ENCODE data around the gene RAET1L.
"Not testable (repeated sequence)": the region's sequence is repeated elsewhere in the genome, so short reads cannot be mapped to it uniquely, and the experiment has no call there.

RAET1L gene

GRCh38 chr6:150001295-150002008, 23.9 kb downstream of the RAET1L start:
- no peak for DNase-seq (ENCODE audit: extremely low spot score, insufficient read length, low read depth)
- FAIRE-seq, result peak; percentile 98

- FAIRE-seq (peak; percentile 5), DNase-seq (ENCODE audit: extremely low spot score, insufficient read length, low read depth) (no peak)
These were observed 25.7 kb downstream of the RAET1L start for GRCh38 chr6:149999636-150000035.

GRCh38 chr6:149995971-149996370, 29.4 kb downstream of the RAET1L start:
- DNase-seq (ENCODE audit: extremely low spot score, insufficient read length, low read depth), result no peak
- no peak for FAIRE-seq

GRCh38 chr6:149995235-149995750, 30.0 kb downstream of the RAET1L start:
- FAIRE-seq, result no peak

GRCh38 chr6:149991838-149992237, 33.5 kb downstream of the RAET1L start:
- DNase-seq (ENCODE audit: extremely low spot score, insufficient read length, low read depth), result no peak
- no peak for FAIRE-seq

More at GRCh38 chr6:149995235-149995750, 30.0 kb downstream of the RAET1L start:
- DNase-seq (ENCODE audit: extremely low spot score, insufficient read length, low read depth), result no peak

GRCh38 chr6:149991472-149991795, 33.9 kb downstream of the RAET1L start:
- peak; percentile 65 for FAIRE-seq
- DNase-seq (ENCODE audit: extremely low spot score, insufficient read length, low read depth), result not testable (repeated sequence)

GRCh38 chr6:149990661-149991471, 34.5 kb downstream of the RAET1L start:
- DNase-seq (ENCODE audit: extremely low spot score, insufficient read length, low read depth), result no peak

GRCh38 chr6:149990212-149990660, 35.1 kb downstream of the RAET1L start:
- FAIRE-seq, result no peak
- DNase-seq (ENCODE audit: extremely low spot score, insufficient read length, low read depth), result no peak

More at GRCh38 chr6:149990661-149991471, 34.5 kb downstream of the RAET1L start:
- peak; percentile 73 for FAIRE-seq

- no peak for DNase-seq (ENCODE audit: extremely low spot score, insufficient read length, low read depth)
- FAIRE-seq, result no peak
These were observed 36.6 kb downstream of the RAET1L start for GRCh38 chr6:149988550-149989346.

- no peak for DNase-seq (ENCODE audit: extremely low spot score, insufficient read length, low read depth)
- no peak for FAIRE-seq
These were observed 37.7 kb downstream of the RAET1L start for GRCh38 chr6:149987602-149988107.

- DNase-seq (ENCODE audit: extremely low spot score, insufficient read length, low read depth) (no peak), FAIRE-seq (no peak)
These were observed 39.8 kb downstream of the RAET1L start for GRCh38 chr6:149985481-149985937.

- FAIRE-seq (no peak), DNase-seq (ENCODE audit: extremely low spot score, insufficient read length, low read depth) (no peak)
These were observed 40.6 kb downstream of the RAET1L start for GRCh38 chr6:149984773-149985172.

GRCh38 chr6:149983145-149983544, 42.2 kb downstream of the RAET1L start:
- no peak for DNase-seq (ENCODE audit: extremely low spot score, insufficient read length, low read depth)
- FAIRE-seq, result no peak

- DNase-seq (ENCODE audit: extremely low spot score, insufficient read length, low read depth), result no peak
- FAIRE-seq, result no peak
These were observed 46.0 kb downstream of the RAET1L start for GRCh38 chr6:149979293-149979692.

GRCh38 chr6:149978610-149979009, 46.7 kb downstream of the RAET1L start:
- FAIRE-seq, result no peak
- DNase-seq (ENCODE audit: extremely low spot score, insufficient read length, low read depth), result no peak

- FAIRE-seq (no peak), DNase-seq (ENCODE audit: extremely low spot score, insufficient read length, low read depth) (no peak)
These were observed 48.1 kb downstream of the RAET1L start for GRCh38 chr6:149977221-149977620.

GRCh38 chr6:149975400-149975799, 49.9 kb downstream of the RAET1L start:
- no peak for FAIRE-seq
- no peak for DNase-seq (ENCODE audit: extremely low spot score, insufficient read length, low read depth)

GRCh38 chr6:149974825-149975224, 50.5 kb downstream of the RAET1L start:
- FAIRE-seq (no peak), DNase-seq (ENCODE audit: extremely low spot score, insufficient read length, low read depth) (no peak)

GRCh38 chr6:149974394-149974793, 50.9 kb downstream of the RAET1L start:
- not testable (repeated sequence) for DNase-seq (ENCODE audit: extremely low spot score, insufficient read length, low read depth); FAIRE-seq

- FAIRE-seq (no peak), DNase-seq (ENCODE audit: extremely low spot score, insufficient read length, low read depth) (no peak)
These were observed 55.7 kb downstream of the RAET1L start for GRCh38 chr6:149969635-149970034.

Data from GM18507 (cell line).